Measurements from ENCODE around the gene ZNF211. TPM values are rescaled to one million over a fixed set of nuclear protein-coding genes. Genes with fewer than 3 reads are reported as not detected.

Gene ZNF211
- total RNA-seq, 1 experiment from 2014 or later: 17.6 TPM

- TF ChIP-seq USF2 (CRISPR knock-in tag; IDR thresholded peaks at IDR 0.05): no peak
Observed at GRCh38 chr19:57651654-57651996, 18.7 kb downstream of the ZNF211 start (continued).

- Mint-ChIP-seq H3K36me3 (no peaks in the 10 kb centered on the region), H3K27me3 (ENCODE audit: low read depth) (peaks cover 39% of the 10 kb centered on the region), H3K4me3 (no peak overlapping the region), H3K9me3 (peaks cover 25% of the 10 kb centered on the region), H3K4me1 (peaks cover 14% of the 10 kb centered on the region), H3K27ac (no peak overlapping the region)
- DNase-seq (ENCODE audit: low spot score) (no peak), ATAC-seq (no peak)
- ChIA-PET POLR2A (no interaction called here), CTCF (no interaction called here)
- no peak for TF ChIP-seq IRF2 (CRISPR knock-in tag; IDR thresholded peaks at IDR 0.05; ENCODE audit: borderline replicate concordance, low read depth)
- no peak for TF ChIP-seq TEAD1 (CRISPR knock-in tag; IDR thresholded peaks at IDR 0.05)
- no peak for TF ChIP-seq MLX (CRISPR knock-in tag; IDR thresholded peaks at IDR 0.05)
- TF ChIP-seq ZNF317 (CRISPR knock-in tag; IDR thresholded peaks at IDR 0.05; ENCODE audit: borderline replicate concordance, low read depth): no peak
- no peak for TF ChIP-seq OVOL2 (CRISPR knock-in tag; IDR thresholded peaks at IDR 0.05; ENCODE audit: borderline replicate concordance)
- no peak for TF ChIP-seq PRRX2 (CRISPR knock-in tag; IDR thresholded peaks at IDR 0.05)
- no peak for TF ChIP-seq CREM (CRISPR knock-in tag; IDR thresholded peaks at IDR 0.05)
- TF ChIP-seq ZNF416 (CRISPR knock-in tag; IDR thresholded peaks at IDR 0.05): no peak
- TF ChIP-seq ERG (CRISPR knock-in tag; IDR thresholded peaks at IDR 0.05): no peak
- no peak for TF ChIP-seq PREB (CRISPR knock-in tag; IDR thresholded peaks at IDR 0.05; ENCODE audit: borderline replicate concordance)
- TF ChIP-seq TP53 (CRISPR knock-in tag; IDR thresholded peaks at IDR 0.05): no peak
- no peak for TF ChIP-seq KAT7 (CRISPR knock-in tag; IDR thresholded peaks at IDR 0.05; ENCODE audit: borderline replicate concordance)
- TF ChIP-seq ZNF219 (CRISPR knock-in tag; IDR thresholded peaks at IDR 0.05; ENCODE audit: borderline replicate concordance): no peak
- TF ChIP-seq SMAD3 (CRISPR knock-in tag; IDR thresholded peaks at IDR 0.05; ENCODE audit: borderline replicate concordance): no peak
- TF ChIP-seq ATF1 (CRISPR knock-in tag; IDR thresholded peaks at IDR 0.05): no peak
- TF ChIP-seq NFATC4 (CRISPR knock-in tag; IDR thresholded peaks at IDR 0.05): no peak
- no peak for TF ChIP-seq RELA (CRISPR knock-in tag; IDR thresholded peaks at IDR 0.05; ENCODE audit: borderline replicate concordance)
- no peak for TF ChIP-seq ELF4 (CRISPR knock-in tag; IDR thresholded peaks at IDR 0.05; ENCODE audit: low read depth)
- TF ChIP-seq ZBTB43 (CRISPR knock-in tag; IDR thresholded peaks at IDR 0.05): no peak
Observed at GRCh38 chr19:57653689-57654088, 20.7 kb downstream of the ZNF211 start.

- Mint-ChIP-seq H3K27ac (no peak overlapping the region), H3K9me3 (peaks cover 25% of the 10 kb centered on the region), H3K4me3 (no peak overlapping the region), H3K27me3 (ENCODE audit: low read depth) (peaks cover 53% of the 10 kb centered on the region), H3K4me1 (peaks cover 14% of the 10 kb centered on the region), H3K36me3 (no peaks in the 10 kb centered on the region)
- ATAC-seq (no peak), DNase-seq (ENCODE audit: low spot score) (no peak)
- POLR2A ChIA-PET: no interaction called here
- CTCF ChIA-PET: no interaction called here
- no peak for TF ChIP-seq NFE2L1 (CRISPR knock-in tag; IDR thresholded peaks at IDR 0.05)
- TF ChIP-seq ATF2 (CRISPR knock-in tag; IDR thresholded peaks at IDR 0.05; ENCODE audit: borderline replicate concordance, low read depth): no peak
- no peak for TF ChIP-seq GTF2I (CRISPR knock-in tag; conservative IDR thresholded peaks at IDR 0.05)
Observed at GRCh38 chr19:57655443-57655842, 22.5 kb downstream of the ZNF211 start.

All from WTC11 (cell line).